KOPT-K1 (cell line): ENCODE measurements around the gene NDUFS8.

Experiments used
- H3K27ac ChIP-seq: fragments of 200-600 bp; sonication (generic); 2 replicates; pipeline ENCODE4 v1.5.1; 2016; ENCODE audit warnings: antibody characterized with exemption, mild to moderate bottlenecking, low read depth, low read length; ENCODE audit not compliant: poor library complexity, severe bottlenecking
- H3K36me3 ChIP-seq: fragments of 200-600 bp; sonication (generic); 2 replicates; pipeline ENCODE4 v1.5.1; 2017; ENCODE audit warnings: antibody characterized with exemption, mild to moderate bottlenecking, low read length, moderate library complexity; ENCODE audit not compliant: insufficient read depth
- H3K9me3 ChIP-seq: fragments of 200-600 bp; sonication (generic); 2 replicates; pipeline ENCODE4 v1.5.1; 2017; ENCODE audit warnings: antibody characterized with exemption, low read length, mild to moderate bottlenecking; ENCODE audit not compliant: insufficient read depth, poor library complexity, severe bottlenecking

NDUFS8 gene

DNA sequence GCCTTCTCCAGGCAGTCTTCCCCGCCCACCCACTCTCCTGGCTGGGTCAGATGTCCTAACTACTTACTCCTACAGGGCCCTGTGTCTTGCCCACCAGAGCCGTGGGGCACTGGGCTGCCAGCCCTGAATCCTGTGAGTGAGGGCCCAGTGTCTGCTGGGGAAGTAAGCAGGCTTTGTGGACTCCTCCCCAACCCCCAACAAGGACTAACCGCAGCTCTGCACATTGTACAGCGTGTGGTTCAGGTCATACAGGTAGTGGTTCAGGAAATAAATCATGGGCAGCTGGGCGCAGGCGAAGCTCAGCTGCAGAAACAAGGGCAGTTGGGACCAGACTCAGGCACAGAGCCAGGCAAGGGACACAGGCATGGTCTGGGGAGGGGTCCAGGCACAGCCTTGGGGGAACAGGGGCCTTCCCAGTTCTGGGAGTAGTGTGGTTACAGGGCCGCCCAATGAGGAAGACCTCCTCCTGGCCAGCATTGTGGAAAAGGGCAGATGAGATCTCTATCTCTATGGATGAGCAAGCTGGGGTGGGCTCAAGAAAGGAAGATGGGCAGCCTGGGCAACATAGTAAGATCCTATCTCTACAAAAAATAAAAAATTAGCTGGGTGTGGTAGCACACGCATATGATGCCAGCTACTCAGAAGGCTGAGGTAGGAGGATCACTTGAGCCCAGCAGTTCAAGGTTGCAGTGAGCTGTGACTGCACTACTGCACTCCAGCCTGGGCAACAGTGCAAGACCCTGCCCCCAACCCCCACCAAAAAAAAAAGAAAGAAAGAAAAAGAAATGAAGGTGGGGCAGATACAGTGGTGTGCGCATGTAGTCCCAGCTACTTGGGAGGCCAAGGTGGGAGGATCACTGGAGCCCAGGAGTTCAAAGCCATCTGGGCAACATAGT, 32.1 kb upstream of the NDUFS8 start:
- Histone ChIP-seq H3K36me3 (no peaks in the 10 kb centered on the region), H3K27ac (no peak overlapping the region), H3K9me3 (no peaks in the 10 kb centered on the region)

DNA sequence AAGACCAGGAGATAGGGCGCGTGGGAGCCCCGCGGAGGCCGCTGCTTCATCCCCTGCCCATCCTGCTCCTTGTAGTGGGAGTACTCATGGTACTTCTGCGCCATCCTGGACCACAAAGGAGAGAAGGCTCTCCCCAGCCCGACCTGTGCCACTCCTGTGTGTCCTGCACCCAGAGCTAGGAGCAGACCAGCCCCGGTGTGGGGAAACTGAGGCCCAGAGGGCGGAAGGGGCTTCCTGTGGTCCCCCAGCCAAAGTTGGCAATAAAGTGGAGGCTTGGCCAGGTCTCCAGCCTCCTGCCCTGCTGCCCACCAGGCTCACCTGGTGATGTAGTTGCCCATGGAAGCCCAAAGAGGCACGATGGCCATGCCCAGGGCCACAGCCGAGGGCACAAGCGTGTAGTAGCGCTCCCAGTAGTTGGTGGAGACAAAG, 31.3 kb upstream of the NDUFS8 start:
- no peaks in the 10 kb centered on the region for H3K36me3 ChIP-seq
- no peaks in the 10 kb centered on the region for H3K9me3 ChIP-seq
- H3K27ac ChIP-seq, result no peak overlapping the region

DNA sequence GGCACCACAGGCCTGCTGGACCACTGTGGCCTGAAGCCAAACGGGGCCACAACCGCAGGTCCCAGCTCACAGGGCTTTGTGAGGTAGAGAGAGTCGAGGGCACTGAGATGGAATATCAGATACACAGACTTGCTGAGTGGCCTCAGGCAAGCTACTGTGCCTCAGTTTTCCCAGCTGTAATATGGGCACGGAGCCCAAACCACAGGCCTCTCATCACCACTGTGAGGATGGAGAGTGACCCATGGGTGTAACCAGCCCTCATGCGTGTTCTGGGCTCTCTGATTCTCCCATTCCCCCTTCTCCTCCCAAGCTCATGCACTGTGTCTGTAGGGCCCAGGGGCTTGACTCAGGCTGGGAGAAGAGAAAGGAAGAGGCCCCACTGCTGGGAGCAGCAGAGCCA, 30.8 kb upstream of the NDUFS8 start:
- no peak overlapping the region for H3K27ac ChIP-seq
- no peaks in the 10 kb centered on the region for H3K36me3 ChIP-seq
- no peaks in the 10 kb centered on the region for H3K9me3 ChIP-seq

DNA sequence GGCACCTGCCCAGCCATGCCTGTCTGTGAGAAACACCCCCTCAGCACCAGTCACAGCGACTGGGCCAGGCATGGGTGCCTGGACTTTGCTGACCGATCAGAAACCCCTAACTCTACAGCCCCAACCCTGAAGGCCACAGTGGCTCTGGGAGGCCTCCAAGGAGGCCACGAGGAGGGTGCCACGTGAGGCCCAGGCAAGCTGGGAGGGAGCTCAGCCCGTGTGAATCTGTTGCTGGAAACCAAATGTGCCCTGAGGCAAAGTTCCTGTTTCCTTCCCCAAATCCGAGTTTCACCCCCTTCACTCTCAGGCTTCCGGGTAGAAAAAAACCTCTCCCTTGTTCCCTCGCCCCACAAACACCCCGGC, 27.9 kb upstream of the NDUFS8 start:
- Histone ChIP-seq H3K9me3 (no peaks in the 10 kb centered on the region), H3K36me3 (no peaks in the 10 kb centered on the region), H3K27ac (no peak overlapping the region)

DNA sequence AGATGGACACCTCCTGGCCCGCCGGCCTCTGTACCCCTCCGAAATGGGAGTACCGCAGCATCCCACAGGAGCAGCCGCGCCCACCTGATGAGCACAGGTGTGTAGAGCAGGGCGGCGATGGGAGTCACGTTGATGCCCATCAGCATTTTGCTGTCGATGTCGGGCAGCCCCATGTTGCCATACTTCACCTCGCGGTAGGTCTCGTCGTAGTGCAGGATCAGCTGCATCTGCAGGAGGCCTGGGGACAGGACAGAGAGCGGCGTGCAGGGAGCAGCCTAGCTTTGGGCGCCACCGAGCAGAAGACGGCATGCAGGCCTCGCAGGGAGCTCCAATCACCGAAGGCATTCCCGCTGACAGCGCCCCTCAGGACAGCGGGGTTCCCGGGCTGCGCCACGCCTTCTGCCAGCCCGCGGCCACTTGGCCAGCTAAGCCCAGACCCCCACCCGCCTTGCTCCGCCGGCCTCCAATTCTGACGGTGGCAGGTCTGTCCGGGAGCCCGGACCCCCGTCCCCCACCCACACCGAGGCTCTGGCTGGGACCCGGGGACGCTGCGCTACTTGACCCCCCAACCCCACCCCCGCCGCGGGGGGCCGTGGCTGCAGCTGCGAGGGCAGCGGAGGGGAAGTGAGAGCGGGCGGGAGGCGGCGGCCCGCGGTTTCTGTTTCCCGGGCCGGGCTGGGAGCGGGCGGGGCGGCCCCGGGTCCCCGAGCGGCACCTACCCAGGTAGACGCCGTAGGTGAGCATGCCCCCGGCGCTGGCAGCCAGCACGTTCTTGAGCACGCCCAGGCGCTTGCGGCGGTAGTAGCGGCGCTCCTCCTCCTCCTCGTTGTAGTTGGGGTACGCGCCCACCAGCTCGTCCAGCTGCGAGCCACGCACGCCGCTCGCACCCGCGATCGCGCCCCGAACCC, 27.3 kb upstream of the NDUFS8 start:
- Histone ChIP-seq H3K36me3 (no peaks in the 10 kb centered on the region), H3K9me3 (no peaks in the 10 kb centered on the region), H3K27ac (no peak overlapping the region)

DNA sequence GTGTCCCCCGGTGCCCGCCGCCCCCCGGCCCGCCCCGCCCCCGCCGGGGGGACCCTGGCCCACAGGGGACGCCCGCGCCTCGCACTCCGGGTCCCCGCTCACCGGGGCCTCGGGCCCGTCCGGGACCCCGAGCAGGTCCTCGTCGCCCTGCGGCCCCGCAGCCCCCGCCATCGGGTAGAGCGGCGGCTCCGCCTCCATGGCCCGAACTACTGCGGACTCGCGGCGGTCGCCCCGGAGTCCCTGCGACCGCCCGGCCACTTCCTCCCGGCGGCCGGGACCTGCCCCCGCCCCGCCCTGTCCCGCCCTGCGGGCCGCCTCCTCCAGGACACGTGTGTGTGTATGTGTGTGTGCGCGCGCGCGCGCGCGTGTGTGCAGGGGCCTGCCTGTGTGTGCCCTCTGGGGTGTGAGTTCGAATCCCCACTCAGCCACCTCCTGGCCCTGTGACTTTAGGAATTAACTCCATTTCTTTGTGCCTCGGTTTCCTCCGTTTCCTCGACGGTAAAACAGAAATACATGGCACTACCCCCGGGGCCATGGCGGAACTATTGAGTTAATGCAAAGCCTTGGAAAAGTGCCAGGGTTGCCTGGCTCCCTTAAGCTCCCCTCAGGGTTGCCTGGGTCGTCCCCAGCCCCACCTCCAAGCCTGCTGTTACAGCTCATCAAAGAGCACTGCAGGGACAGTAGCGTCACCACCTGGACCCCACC, 26.5 kb upstream of the NDUFS8 start, which contains the start of gene UNC93B1:
UNC93B1 (minus strand) TSS at position 252 of the 705 bp plus-strand sequence; CDS start at position 198, 54 bp downstream.
- Histone ChIP-seq H3K36me3 (no peaks in the 10 kb centered on the region), H3K27ac (no peak within 1 kb of the TSS), H3K9me3 (no peaks in the 10 kb centered on the region)

DNA sequence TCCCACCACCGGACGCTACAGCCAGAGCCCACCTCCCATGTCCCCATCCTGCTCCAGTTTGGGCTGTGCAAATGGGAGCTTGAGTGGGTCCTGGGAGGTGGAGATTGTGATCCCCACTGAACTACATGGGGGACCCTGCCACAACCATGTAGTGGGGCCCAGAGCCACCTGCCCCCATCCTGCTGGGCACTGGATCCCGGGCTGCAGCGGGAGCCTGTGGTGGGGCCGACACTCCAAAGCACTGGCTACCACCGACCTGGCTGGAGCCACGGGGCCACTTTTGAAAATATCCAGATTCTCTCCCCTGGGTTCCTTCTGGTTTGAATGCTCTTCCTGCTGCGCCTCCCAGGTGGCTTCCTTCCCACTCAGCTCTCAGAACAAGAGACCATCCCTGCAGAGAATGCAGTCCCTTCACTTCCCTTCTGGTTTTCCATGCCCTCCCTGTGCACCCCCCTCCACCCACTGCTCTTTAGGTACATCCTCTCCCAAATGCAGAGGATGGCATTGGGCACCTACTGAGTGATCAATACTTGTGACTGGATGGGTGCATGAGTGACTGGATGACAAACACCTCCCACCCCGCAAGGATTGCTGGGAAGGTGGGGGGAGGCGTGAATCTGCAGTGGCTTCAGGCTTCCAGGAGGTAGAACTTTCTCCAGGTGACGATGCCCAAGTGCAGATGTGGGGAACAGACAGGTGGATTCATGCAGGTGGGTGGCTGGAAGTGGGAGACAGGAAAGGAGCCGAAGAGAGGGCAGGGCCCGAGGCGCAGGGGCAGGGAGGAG, 25.7 kb upstream of the NDUFS8 start:
- H3K36me3 ChIP-seq, result no peaks in the 10 kb centered on the region
- H3K27ac ChIP-seq, result no peak overlapping the region
- no peaks in the 10 kb centered on the region for H3K9me3 ChIP-seq

DNA sequence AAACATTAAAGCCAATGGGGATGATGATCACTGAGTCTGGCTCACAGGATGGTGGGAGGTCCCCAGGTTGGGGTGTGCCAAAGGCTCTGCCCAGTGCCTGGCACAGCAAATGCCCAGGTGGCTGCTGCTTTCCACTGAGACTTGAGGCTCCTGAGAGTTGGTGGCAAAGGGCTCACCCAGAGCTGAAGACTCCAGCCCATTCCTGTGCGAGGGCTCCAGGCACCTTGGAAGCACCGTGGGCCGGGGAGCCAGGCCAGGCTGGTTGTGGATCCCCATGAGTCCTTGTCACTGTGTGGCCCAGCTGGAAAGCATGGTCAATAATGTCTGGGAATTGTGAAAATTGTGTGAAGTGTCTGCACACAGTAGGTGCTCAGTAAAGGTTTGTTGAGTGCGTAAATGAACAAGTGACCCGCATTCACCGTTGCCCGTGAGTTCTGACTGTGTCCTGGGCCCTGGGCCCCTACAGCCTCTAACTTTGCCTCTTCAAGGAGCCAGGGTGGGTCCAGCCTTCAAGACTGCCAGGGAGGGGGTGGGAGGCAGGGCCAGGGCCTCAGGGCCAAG, 23.8 kb upstream of the NDUFS8 start:
- Histone ChIP-seq H3K36me3 (no peaks in the 10 kb centered on the region), H3K27ac (no peak overlapping the region), H3K9me3 (no peaks in the 10 kb centered on the region)

DNA sequence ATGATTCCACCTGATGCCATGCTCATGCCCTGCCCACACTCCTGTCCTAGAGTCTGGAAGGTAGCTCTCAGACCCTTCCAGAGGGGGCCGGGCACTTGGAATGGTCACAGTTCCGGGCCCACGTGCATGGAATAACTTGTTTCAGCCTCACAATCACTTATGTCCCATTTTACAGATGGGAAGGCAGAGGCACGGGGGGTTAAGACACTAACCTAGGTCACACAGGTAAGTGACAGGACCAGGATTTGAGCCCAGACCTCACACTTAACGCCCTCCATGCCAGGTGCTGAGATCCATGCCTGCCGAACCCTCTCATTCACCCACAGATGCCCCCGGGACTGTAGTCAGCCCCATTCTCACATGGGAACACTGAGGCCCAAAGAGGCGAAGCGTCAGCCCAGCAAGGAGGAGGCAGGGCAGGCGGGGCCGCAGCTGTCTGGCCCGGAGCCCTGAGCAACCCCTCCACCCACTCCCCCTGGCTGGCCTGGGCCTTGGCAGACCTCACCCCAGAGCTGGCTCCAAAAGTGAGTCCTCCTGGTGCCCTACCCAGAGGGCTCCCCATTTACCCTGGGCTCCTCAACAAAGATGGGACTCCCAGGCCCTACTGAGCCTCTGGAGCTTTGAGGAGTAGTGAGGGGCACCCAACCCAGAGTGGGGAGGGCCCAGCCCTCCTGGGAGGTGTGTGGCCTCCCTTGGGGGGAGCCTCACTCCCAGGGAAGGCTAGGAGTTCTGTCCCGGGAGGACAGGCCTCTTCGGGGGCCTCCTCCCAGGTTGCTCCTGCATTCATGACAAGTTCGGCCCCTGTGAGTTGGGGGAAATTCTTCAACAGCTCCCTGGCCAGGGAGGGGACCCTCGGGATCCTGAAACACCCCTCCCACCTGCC, 22.7 kb upstream of the NDUFS8 start:
- H3K27ac ChIP-seq, result no peak overlapping the region

DNA sequence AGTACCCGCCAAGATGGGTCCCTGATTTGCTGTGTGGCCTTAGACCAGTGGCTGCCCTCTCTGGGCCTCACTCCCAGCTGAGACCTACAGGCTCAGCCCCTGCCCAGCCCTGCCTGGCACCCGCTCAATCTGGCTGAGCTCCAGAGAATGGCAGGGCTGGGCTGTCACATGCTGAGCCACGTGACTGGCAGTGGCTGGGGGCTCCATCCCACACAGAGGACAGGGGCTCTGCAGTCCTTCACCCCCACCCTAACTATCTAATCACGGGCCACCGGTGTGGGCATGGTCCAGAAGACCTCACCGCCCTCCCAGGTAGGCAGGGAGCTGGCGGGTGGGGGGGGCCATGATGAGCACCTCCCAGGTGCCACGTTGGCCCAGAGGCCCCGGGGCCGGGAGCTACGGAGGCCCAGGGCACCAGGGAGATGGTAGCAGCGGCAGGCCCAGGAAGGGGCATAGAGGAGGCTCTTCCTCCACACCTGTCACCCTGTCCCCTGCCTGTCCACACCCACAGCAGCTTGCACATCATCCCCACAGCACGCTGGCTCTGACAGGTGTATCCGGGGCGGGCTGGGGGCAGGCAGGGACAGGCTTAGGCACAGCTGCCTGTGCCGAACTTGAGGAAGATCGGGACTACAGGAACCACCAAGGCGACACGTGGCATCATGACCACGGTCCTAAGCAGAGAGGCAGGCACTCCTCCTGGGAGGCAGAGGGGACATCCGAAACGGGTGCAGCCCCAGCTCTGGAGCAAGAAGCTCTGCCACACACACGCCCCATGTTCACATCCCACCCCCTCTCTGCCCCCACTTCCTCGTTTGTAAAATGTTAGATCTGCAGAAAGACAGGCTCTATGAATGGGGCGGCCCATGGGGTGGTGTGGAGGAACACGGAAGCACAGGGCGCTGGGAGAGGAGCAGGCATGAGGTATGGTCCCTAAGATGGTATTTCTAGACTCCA, 21.8 kb upstream of the NDUFS8 start:
- Histone ChIP-seq H3K9me3 (no peaks in the 10 kb centered on the region), H3K27ac (no peak overlapping the region), H3K36me3 (no peaks in the 10 kb centered on the region)

More for the DNA sequence above, 22.7 kb upstream of the NDUFS8 start:
- H3K36me3 ChIP-seq, result no peaks in the 10 kb centered on the region
- H3K9me3 ChIP-seq, result no peaks in the 10 kb centered on the region

DNA sequence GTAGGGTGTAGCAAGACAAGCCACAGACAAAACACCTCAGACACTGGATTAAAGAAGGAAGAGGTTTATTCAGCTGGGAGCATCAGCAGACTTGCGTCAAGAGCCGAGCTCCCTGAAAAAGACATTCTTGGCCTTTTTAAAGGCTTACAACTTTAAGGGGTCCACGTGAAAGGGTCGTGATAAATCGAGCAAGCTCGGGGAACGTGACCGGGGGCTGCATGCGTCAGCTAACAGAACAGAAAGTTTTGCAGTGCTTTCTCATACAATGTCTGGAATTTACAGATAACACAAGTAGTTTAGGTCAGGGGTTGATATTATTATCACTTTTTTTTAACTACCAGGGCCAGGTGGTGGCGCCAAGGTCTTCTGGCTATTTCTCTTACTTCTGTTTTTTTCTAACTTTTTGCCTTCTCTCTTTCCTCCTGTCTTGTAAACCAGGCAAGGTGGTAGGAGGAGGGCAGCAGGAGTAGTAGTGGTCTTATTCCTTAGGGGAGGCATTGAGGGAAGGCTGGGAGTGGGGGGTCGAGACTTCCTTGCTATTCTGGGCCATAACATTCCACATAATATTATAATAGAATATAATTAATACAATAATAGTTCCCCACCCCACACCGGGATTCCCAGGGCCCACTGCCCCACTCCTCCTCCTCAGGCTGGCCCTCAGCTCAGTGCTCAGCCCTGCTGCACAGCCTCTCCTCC, 20.9 kb upstream of the NDUFS8 start:
- H3K9me3 ChIP-seq, result no peaks in the 10 kb centered on the region
- H3K36me3 ChIP-seq, result no peaks in the 10 kb centered on the region
- no peak overlapping the region for H3K27ac ChIP-seq
